ENCODE results near the gene PAPOLG. TPM values are rescaled to one million over a fixed set of nuclear protein-coding genes. Genes with fewer than 3 reads are reported as not detected.
A peak's percentile ranks its signal among the peaks of the same experiment; 100 is the strongest.

The PAPOLG gene
- total RNA-seq, 4 donors from 2014 or later = 11.7 to 19.5 (median 15.7) TPM

DNA sequence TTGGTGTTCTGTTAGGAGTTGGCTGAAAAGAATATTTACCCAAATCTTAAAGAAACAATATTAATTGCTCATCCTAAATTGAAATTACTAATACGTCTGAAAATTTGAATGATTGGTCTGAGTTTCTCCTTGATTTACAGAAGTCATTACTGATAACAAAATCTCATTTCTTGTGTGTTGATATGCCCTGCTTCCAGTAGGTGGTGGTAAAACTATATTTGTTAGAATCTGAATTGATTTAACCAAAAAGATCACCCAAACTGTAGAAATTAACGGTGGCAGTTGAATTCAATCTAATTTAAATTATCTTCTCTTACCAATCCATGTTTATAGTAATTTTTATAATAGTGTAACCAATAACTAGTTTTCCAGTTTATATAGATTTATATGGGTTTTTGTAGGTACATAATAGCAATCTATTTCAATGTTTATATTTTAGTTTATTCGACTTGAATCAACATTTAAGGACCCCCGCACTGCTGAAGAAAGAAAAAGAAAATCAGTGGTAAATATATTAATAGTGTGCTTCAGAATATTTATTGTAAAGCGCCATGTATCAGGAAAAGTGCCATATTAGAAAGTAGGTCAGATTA lies 38.3 kb downstream of the PAPOLG start:
- WGBS, 2 donors (ENCODE audit: low coverage in 1 of 2) = 53 to 61% methylated on average over 5 of the region's 5 CpGs
- no peak for ATAC-seq
- Histone ChIP-seq H3K9me3 (no peaks in the 10 kb centered on the region), H3K27ac (no peak overlapping the region), H3K4me1 (no peaks in the 10 kb centered on the region), H3K27me3 (no peaks in the 10 kb centered on the region), H3K36me3 (peaks cover 11 to 100% of the 10 kb centered on the region in 2 donors), H3K4me3 (no peak overlapping the region)
- TF ChIP-seq EP300 (IDR thresholded peaks at IDR 0.05) (no peak), POLR2A (IDR thresholded peaks at IDR 0.05) (no peak), POLR2AphosphoS5 (IDR thresholded peaks at IDR 0.05) (no peak)
- TF ChIP-seq, protein P1, sequence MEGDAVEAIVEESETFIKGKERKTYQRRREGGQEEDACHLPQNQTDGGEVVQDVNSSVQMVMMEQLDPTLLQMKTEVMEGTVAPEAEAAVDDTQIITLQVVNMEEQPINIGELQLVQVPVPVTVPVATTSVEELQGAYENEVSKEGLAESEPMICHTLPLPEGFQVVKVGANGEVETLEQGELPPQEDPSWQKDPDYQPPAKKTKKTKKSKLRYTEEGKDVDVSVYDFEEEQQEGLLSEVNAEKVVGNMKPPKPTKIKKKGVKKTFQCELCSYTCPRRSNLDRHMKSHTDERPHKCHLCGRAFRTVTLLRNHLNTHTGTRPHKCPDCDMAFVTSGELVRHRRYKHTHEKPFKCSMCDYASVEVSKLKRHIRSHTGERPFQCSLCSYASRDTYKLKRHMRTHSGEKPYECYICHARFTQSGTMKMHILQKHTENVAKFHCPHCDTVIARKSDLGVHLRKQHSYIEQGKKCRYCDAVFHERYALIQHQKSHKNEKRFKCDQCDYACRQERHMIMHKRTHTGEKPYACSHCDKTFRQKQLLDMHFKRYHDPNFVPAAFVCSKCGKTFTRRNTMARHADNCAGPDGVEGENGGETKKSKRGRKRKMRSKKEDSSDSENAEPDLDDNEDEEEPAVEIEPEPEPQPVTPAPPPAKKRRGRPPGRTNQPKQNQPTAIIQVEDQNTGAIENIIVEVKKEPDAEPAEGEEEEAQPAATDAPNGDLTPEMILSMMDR (IDR thresholded peaks at IDR 0.05) = peak; percentile 13 to 39 (median 35)

DNA sequence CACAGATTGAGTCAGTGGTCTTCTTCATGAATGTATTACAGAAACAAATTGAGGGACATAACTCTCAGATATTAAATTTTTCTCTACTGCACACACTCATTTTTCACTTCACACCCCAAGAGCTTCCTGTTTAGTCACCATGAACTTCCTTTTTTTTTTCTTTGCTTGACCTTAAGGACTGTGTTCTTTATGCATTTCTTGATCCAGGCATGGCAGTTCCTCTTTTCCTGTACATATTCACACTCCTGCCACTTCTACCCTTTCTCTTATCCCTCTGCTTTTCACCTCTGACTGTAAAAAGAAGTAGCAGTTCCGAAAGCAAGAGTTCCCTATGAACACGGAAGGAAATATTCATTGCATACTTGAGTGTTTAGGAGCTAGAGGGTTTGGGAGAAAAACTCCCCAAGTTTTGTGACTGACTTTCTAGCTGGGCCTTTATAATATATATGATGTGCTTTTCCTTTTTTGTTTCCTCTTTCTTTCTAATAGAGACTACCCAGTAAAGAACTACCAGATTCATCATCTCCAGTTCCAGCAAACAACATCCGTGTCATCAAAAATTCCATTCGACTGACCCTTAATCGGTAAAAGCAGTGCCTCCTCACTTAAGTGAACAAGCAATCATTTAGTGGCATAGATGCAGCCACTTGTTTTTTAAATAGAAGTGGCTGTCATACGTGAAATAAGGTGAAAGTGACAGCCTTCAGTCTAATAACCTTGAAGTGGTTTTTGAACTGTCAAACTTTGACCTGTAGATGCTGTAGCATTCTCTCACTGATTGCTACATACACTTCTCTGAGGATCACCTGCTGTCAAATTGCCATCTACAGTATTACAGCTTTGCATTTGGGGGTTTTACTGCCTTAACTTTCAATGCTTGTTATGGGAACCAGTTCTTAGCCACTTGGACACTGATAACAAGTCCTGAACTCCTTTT lies 40.8 kb downstream of the PAPOLG start:
- H3K27ac ChIP-seq = no peak overlapping the region
- ATAC-seq = peak; percentile 41

DNA sequence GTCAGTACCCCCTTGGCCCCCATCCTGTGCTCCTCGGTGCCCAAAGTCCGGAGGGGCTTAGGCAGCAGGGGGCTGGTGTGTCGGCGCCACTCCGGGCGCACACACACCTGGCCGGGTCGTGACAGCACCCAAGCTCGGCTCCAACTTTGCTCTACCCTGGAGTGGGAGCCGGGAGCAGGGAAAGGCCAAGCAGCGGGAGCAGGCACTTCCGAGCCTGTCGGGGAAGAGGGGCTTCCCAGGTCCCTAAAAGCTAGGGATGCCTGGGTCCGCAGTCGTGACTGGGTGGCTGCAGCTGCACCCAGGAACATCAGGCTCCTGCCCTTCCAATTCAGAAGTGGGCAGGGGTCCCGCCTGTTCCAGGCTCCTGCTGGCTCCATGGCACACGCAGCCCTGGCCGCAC lies 48.4 kb downstream of the PAPOLG start:
- no peak for ATAC-seq
- H3K27ac ChIP-seq = no peak overlapping the region
- no peak overlapping the region for H3K4me3 ChIP-seq
- no peaks in the 10 kb centered on the region for H3K9me3 ChIP-seq
- H3K4me1 ChIP-seq = no peaks in the 10 kb centered on the region
- TF ChIP-seq POLR2AphosphoS5 (IDR thresholded peaks at IDR 0.05) (no peak), POLR2A (IDR thresholded peaks at IDR 0.05) (no peak), EP300 (IDR thresholded peaks at IDR 0.05) (no peak)
- TF ChIP-seq, protein P1 (IDR thresholded peaks at IDR 0.05) = no peak
- H3K36me3 ChIP-seq = peaks cover 0 to 50% of the 10 kb centered on the region in 2 donors
- 100% methylated on average over 1 of the region's 18 CpGs; no CpG with 5 or more reads in 1 of the 2 donors for WGBS, 2 donors (ENCODE audit: low coverage in 1 of 2)
- no peaks in the 10 kb centered on the region for H3K27me3 ChIP-seq

More for the DNA sequence above, 40.8 kb downstream of the PAPOLG start:
- WGBS, 2 donors (ENCODE audit: low coverage in 1 of 2) = 75 to 79% methylated on average over 5 to 6 of the region's 6 CpGs
- H3K36me3 ChIP-seq = peaks cover 11 to 98% of the 10 kb centered on the region in 2 donors
- no peak overlapping the region for H3K4me3 ChIP-seq
- no peaks in the 10 kb centered on the region for H3K4me1 ChIP-seq
- H3K9me3 ChIP-seq = no peaks in the 10 kb centered on the region
- TF ChIP-seq, protein P1 (IDR thresholded peaks at IDR 0.05) = no peak
- TF ChIP-seq POLR2A (IDR thresholded peaks at IDR 0.05) (no peak), POLR2AphosphoS5 (IDR thresholded peaks at IDR 0.05) (no peak), EP300 (IDR thresholded peaks at IDR 0.05) (no peak)
- no peaks in the 10 kb centered on the region for H3K27me3 ChIP-seq

DNA sequence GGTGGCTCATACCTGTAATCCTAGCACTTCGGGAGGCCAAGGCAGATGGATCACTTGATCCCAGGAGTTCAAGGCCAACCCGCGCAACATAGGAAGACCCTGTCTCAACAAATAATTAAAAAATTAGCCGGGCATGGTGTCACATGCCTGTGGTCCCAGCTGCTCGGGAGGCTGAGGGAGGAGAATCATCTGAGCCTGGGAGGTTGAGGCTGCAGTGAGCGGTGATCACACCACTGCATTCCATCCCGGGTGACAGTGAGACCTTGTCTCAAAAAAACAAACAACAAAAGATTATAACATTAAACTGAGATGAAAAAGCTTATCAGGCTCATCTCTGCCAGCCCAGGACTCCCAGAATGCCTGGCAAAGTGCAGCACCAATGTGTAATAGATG lies 50.5 kb downstream of the PAPOLG start:
- Histone ChIP-seq H3K27me3 (no peaks in the 10 kb centered on the region), H3K4me1 (no peaks in the 10 kb centered on the region), H3K9me3 (no peaks in the 10 kb centered on the region), H3K4me3 (no peak overlapping the region), H3K36me3 (peaks cover 0 to 29% of the 10 kb centered on the region in 2 donors), H3K27ac (no peak overlapping the region)
- TF ChIP-seq POLR2AphosphoS5 (IDR thresholded peaks at IDR 0.05) = no peak
- TF ChIP-seq, protein P1 (IDR thresholded peaks at IDR 0.05) = no peak
- 83 to 89% methylated on average over 1 to 7 of the region's 7 CpGs for WGBS, 2 donors (ENCODE audit: low coverage in 1 of 2)
- ATAC-seq = no peak
